Inflammatory macrophage treated with lipopolysaccharide for 4 hours (primary cell): ENCODE measurements around the gene TTYH2.

Source experiments
- DNase-seq: peaks from one replicate; pipeline ENCODE4 v3.0.0-alpha.2; 2020

Gene TTYH2

DNA sequence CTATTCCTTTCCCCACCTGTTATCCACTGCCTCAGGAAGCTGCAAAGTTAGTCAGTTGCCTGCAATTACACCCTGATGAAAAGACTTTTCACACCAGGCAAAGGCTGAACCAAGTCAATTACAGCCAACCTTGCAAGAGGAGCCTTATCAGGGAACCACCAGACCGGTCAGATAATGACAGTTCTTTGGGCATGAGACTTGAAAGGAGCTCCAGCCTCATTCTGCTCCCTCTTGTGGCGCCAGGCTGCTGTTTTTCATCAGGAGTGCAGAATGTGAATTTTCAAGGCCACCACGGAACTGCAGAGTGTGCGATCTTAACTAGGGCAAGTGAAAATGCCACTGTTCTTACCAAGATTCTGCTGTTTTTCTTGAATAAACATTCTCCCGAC is 83.2 kb downstream of the TTYH2 start:
- DNase-seq = peak; percentile 74

DNA sequence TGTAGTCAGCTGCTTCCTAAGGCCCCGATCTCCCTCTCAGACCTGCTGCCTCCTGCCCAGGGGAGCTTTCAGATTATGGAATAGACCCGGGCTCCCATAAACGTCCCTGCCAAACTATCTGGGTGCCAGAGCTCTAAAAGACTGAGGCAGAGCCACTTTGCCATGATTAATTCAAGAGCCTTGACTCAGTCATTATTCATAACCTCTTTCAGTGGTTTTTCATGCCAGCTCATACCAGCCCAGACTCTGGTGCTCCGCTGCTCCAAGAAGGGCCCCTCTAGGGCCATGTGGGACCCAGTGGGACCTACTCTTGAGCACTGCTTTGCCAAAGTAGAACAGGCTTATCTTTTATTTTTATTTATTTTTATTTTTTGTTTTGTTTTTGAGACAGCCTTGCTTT is 84.6 kb downstream of the TTYH2 start:
- no peak for DNase-seq

DNA sequence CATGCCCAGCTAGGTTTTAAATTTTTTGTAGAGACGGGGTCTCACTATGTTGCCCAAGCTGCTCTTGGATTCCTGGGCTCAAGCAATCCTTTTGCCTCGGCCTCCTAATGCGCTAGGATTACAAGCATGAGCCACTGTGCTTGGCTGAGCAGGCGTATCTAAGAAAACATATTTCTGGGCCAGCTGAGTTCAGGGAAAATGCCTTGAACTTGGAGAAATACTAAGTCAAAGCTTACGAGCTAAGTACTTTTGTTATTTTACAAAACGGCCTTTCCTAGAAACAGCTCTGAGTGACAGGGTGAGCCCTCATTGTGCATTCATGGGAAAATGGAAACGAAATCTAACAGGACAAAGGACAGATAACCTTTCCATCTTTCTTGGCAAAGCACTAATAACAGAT is 85.4 kb downstream of the TTYH2 start:
- no peak for DNase-seq

DNA sequence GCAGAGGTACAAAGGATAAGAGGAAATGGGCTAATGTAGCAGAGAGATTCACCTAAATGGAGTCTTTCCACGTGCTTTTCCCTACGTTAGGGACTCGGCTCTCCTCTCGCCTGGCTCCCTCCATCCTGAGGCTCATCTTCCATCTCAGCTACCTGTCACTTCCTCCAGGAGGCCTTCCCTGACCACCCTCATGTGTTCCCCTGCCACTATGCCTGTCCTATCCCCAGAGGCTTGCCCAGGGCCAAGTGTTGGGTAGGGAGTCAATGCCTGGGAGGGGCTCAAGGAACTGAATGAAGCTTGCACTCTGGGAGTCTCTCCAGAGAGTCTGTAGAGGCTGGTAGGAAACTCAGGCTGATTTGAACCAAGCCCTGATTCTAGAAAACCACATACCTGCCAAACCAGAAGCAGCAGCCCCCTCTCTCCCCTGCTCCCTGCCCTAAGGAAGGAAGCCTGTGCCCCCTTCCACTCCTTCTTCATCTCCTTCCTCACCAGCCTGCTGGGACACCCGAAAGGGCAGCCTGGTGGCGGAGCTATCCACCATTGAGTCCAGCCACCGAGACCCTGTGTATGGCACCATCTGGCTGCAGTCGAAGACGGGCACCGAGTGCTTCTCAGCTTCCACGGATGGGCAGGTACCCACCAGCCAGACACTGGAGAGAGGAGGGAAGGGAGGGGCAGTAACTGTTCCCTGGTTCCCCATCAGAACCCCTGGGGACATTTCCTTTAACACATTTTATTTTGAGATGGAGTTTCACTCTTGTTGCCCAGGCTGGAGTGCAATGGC is 86.0 kb downstream of the TTYH2 start:
- DNase-seq = no peak

DNA sequence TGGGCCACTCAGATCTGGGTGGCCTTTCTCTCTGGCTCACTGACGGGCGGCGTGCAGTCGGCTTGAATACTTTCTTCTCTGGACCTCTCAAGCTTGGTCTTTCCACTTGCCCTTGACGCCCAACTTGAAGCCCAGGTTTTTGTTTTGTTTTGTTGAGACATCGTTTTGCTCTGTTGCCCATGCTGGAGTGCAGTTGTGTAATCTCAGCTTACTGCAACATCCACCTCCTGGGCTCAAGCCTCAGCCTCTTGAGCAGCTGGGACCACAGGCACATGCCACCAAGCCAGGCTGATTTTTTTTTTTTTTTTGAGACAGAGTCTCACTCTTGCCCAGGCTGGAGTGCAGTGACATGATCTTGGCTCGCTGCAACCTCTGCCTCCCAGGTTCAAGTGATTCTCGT is 89.9 kb downstream of the TTYH2 start:
- no peak for DNase-seq

DNA sequence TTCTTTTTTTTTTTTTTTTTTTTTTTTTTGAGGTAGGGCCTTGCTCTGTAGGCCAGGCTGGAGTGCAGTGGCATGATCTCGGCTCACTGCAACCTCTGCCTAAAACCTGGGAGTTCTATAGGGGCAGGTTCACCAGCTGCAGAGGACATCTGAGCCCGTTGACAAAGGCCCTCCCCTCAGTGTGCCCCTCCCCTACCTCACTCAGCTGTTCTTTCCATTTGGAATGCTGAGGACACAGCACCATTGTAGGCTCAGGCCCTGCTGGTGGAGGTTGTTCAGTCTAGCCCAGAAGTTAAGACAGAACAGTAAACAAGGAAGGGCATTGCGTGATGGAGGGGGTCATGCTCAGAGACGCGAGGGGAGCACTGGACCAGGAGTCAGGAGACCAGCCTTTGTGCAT is 90.8 kb downstream of the TTYH2 start:
- no peak for DNase-seq

DNA sequence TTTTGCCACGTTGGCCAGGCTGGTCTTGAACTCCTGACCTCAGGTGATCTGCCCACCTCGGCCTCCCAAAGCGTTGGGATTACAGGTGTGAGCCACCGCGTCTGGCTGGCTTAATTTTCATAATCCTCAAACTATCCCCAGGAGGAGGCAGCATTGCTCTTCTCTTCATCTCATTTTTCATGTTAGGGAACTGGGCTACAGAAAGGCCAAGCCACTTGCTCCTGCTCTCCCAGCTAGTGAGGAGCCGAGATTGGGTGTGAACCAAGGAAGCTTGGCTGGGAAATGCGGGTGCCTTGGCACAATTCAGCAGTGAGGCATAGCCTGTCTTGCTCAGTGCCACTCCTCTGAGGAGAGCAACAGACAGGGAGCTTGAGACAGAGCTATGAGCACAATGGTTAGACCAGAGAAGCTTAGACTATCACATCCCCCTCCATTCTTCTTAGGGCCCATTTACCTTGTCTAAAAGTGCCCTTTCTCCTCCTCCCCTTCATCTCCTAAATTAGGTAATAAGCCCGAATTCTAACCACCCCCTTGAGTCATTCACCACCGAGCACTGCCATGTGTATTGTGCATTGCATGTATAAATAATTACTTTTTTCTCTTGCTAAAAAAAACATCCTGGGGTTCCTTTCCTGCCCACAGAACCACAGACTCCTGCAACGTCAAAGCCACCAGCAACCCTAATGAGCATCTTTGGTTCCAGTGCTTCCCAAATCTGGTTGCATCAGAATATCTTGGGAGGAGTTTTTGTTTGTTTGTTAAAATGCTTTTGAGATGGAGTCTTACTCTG is 92.7 kb downstream of the TTYH2 start:
- no peak for DNase-seq

DNA sequence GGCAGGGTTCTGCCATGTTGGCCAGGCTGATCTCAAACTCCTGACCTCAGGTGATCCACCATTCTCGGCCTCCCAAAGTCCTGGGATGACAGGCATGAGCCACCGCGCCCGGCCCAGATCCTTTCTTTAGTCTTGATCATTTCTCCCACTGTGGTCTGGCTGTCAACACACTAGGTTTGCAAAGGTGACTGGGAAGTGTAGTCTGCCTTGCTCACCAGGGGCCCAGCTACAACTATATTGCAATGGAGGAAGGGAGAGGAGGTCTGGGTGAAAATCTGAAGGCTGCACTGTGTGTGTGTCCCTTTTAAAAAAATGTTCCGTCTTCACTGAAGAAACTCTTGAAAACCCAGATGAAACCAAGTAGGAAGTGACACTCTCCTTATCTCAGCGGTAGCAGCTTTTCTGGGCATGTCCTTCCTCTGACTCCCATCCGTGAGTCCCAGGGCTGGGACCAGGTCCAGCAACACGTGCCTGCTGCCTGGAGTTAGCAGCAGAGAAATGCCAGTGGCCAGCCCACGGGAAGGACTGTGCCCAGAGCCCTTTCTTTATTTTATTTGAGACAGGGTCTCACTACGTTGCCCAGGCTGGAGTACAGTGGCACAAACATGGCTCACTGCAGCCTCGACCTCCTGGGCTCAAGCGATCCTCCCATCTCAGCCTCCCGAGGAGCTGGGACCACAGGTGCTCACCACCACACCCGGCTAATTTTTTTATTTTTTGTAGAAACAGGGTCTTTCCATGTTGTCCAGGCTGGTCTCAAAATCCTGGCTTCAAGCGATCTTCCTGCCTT is 94.8 kb downstream of the TTYH2 start:
- no peak for DNase-seq

DNA sequence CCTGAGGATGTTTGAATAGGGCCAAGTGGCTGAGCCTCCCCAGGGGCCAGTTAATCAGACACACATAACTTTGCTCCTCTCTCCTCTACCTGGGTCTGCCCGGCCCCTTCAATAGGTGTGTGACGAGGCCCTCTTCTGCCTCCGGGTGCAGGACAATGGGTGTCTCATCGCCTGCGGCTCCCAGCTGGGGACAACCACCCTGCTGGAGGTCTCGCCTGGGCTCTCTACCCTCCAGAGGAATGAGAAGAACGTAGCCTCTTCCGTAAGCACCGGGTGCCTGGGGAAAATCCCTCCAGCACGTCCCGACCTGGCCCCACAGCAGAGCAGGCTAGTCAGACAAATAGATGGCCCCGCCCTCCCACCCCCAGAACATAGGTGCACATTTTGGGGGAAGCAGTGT is 96.5 kb downstream of the TTYH2 start:
- no peak for DNase-seq
